K562 (cell line): Measurements from ENCODE around the gene SLC39A13. TPM values are rescaled to one million over a fixed set of nuclear protein-coding genes. Genes with fewer than 3 reads are reported as not detected.

Source experiments
- ATAC-seq: fragments of 200-7000 bp; cut with Tn5 transposase; 3 replicates; pipeline ENCODE4 v1.9.1; 2020; ENCODE audit warnings: moderate library complexity
- BruUV-seq: library from RNA; stranded (reverse); fragments of 400-500 nt; replicated peaks from 2 replicates; lab custom pipeline; 2021; lab: Mats Ljungman, UMichigan
- CTCF ChIA-PET: fragments of 300-600 bp; formaldehyde crosslinking; extraction: SDS; loops from one replicate; lab custom pipeline; 2021; ENCODE audit warnings: low intra/inter-chr PET ratio; lab: Yijun Ruan, JAX
- POLR2A ChIA-PET: fragments of 300-600, 350-650 bp; sonication (Branson Sonifier 250); formaldehyde crosslinking; extraction: SDS; loops from one replicate; lab custom pipeline; 2021; ENCODE audit warnings: antibody characterized with exemption, inconsistent platforms; lab: Yijun Ruan, JAX
- DNase-seq, 4 experiments: peaks; one replicate each; pipeline versions ENCODE4 v3.0.0 to v3.0.0-alpha.2; 2011 to 2018; ENCODE audit warnings: low spot score in 3 of 4, mixed read lengths in 3 of 4; ENCODE audit errors: extremely low read depth in 1 of 4
- FAIRE-seq: peaks from 2 replicates; lab custom pipeline; 2011; peaks lifted over from hg19 to GRCh38; lab: Jason Lieb, UNC
- H2AFZ ChIP-seq: 2 replicates; pipeline ENCODE4 v1.6.0; 2011; ENCODE audit warnings: low read depth, low read length, control low read depth, inconsistent platforms
- H3K27ac ChIP-seq: fragments of 200-600 bp; 3 replicates; pipeline ENCODE4 v1.8.0; 2011; ENCODE audit warnings: low read depth, mild to moderate bottlenecking, control low read depth, inconsistent platforms, low read length, moderate library complexity, mixed read lengths; ENCODE audit errors: extremely low read depth
- H3K27me3 ChIP-seq, 2 experiments: fragments of 300-600 bp in 1 of 2; 2 replicates in 1 of 2; 3 replicates in 1 of 2; pipeline versions ENCODE4 v1.6.0 to v1.8.0; 2011; ENCODE audit warnings: inconsistent platforms in 2 of 2, low read length in 2 of 2, mild to moderate bottlenecking in 1 of 2, mixed read lengths in 1 of 2, moderate library complexity in 1 of 2; ENCODE audit not compliant: control insufficient read depth in 2 of 2, insufficient read depth in 2 of 2
- H3K36me3 ChIP-seq: fragments of 300-600 bp; 3 replicates; pipeline ENCODE4 v1.8.0; 2011; ENCODE audit warnings: mild to moderate bottlenecking, low read length, inconsistent platforms; ENCODE audit not compliant: control insufficient read depth, insufficient read depth
- H3K4me1 ChIP-seq, 2 experiments: fragments of 200-600 bp in 1 of 2; replicated peaks in 1 of 2; 2 replicates in 1 of 2; 3 replicates in 1 of 2; pipeline versions ENCODE4 v1.5.1 to v1.8.0; 2011; ENCODE audit warnings: inconsistent platforms in 2 of 2, low read length in 2 of 2, mild to moderate bottlenecking in 1 of 2, mixed read lengths in 1 of 2, moderate library complexity in 1 of 2; ENCODE audit not compliant: control insufficient read depth in 2 of 2, insufficient read depth in 2 of 2
- H3K4me2 ChIP-seq: 2 replicates; pipeline ENCODE4 v1.6.1; 2011; ENCODE audit warnings: low read length, control low read depth, inconsistent platforms, mixed read lengths; ENCODE audit not compliant: insufficient read depth
- H3K4me3 ChIP-seq: fragments of 200-600 bp; sonication (generic), shearing (Covaris generic); 2 replicates; pipeline ENCODE4 v1.5.1; 2016; ENCODE audit warnings: control low read depth, inconsistent platforms
- H3K79me2 ChIP-seq: fragments of 200-600 bp; 3 replicates; pipeline ENCODE4 v1.8.0; 2011; ENCODE audit warnings: low read length, inconsistent platforms; ENCODE audit not compliant: control insufficient read depth, insufficient read depth
- H3K9ac ChIP-seq, 2 experiments: 2 replicates each; pipeline versions ENCODE4 v1.6.0 to v1.6.1; 2011; ENCODE audit warnings: low read depth in 2 of 2, low read length in 2 of 2, control low read depth in 1 of 2, inconsistent platforms in 1 of 2, mild to moderate bottlenecking in 1 of 2, mixed read lengths in 1 of 2; ENCODE audit not compliant: insufficient read depth in 1 of 2
- H3K9me1 ChIP-seq: one replicate; pipeline ENCODE4 v1.6.0; 2011; ENCODE audit warnings: inconsistent platforms, mild to moderate bottlenecking, low read length, moderate library complexity; ENCODE audit not compliant: control insufficient read depth, insufficient read depth
- H3K9me3 ChIP-seq: replicated peaks from 2 replicates; pipeline ENCODE4 v1.5.1; 2011; ENCODE audit warnings: low read depth, low read length, inconsistent platforms; ENCODE audit not compliant: control insufficient read depth, insufficient read depth
- H4K20me1 ChIP-seq: replicated peaks from 2 replicates; pipeline ENCODE4 v1.6.1; 2011; ENCODE audit warnings: low read length, inconsistent platforms, mixed read lengths; ENCODE audit not compliant: control insufficient read depth, insufficient read depth
- CBX2 ChIP-seq: fragments of 200-600 bp; sonication (generic); IDR thresholded peaks from one replicate; pipeline ENCODE4 v1.6.1; 2012; ENCODE audit warnings: mild to moderate bottlenecking, low read length, inconsistent platforms; ENCODE audit not compliant: insufficient read depth, poor library complexity, severe bottlenecking
- CEBPG ChIP-seq, 3 experiments: fragments of 200-800 bp in 1 of 3; sonication (Bioruptor generic) in 1 of 3; sonication (generic) in 1 of 3; formaldehyde crosslinking in 1 of 3; IDR thresholded peaks in 2 of 3; conservative IDR thresholded peaks in 1 of 3; 2 replicates each; pipeline versions ENCODE4 v1.6.1 to v1.8.0; 2016 to 2022; ENCODE audit warnings: missing compliant biosample characterization in 2 of 3, missing genetic modification characterization in 2 of 3, mild to moderate bottlenecking in 1 of 3, missing genetic modification reagents in 1 of 3
- HNRNPL ChIP-seq: fragments of 200-400 bp; formaldehyde crosslinking; IDR thresholded peaks from 2 replicates; pipeline ENCODE4 v1.6.1; 2017; ENCODE audit warnings: low read depth, mild to moderate bottlenecking, low read length
- KAT8 ChIP-seq: fragments of 450-650 bp; IDR thresholded peaks from 2 replicates; pipeline ENCODE4 v1.6.1; 2016; ENCODE audit warnings: low read depth, mild to moderate bottlenecking
- PHF21A ChIP-seq: fragments of 450-650 bp; IDR thresholded peaks from 2 replicates; pipeline ENCODE4 v1.6.1; 2017; ENCODE audit warnings: low read depth, borderline replicate concordance
- RBM15 ChIP-seq: fragments of 200-400 bp; formaldehyde crosslinking; IDR thresholded peaks from 2 replicates; pipeline ENCODE4 v1.6.1; 2018; ENCODE audit warnings: mild to moderate bottlenecking, low read length, moderate library complexity; ENCODE audit not compliant: insufficient read depth
- ZBTB1 ChIP-seq: sonication (generic); formaldehyde crosslinking; IDR thresholded peaks from 2 replicates; pipeline ENCODE4 v1.8.1; 2023; ENCODE audit warnings: missing genetic modification reagents, low read depth, mild to moderate bottlenecking, borderline replicate concordance
- ZBTB7A ChIP-seq: IDR thresholded peaks from 2 replicates; pipeline ENCODE4 v1.6.1; 2011; ENCODE audit warnings: low read depth, mild to moderate bottlenecking, low read length, moderate library complexity, borderline replicate concordance; ENCODE audit not compliant: control insufficient read depth
- ZNF584 ChIP-seq: fragments of 200-800 bp; sonication (Bioruptor generic); IDR thresholded peaks from 2 replicates; pipeline ENCODE4 v1.6.1; 2016; ENCODE audit warnings: low read depth, mild to moderate bottlenecking, missing genetic modification characterization, missing compliant biosample characterization
- WGBS: fragments of 100-300 bp; shearing (Covaris generic); methylation state at CpG from one replicate; pipeline ENCODE4 v1.1.6; 2016; ENCODE audit warnings: low coverage, mixed read lengths; ENCODE audit not compliant: insufficient coverage; ENCODE audit errors: missing lambda C conversion rate; 5-methylcytosine and 5-hydroxymethylcytosine counted together
- in situ Hi-C: fragments of 300-500 bp; cut with MboI; formaldehyde crosslinking; loops from 4 replicates; pipeline ENCODE4 v1.15.0; 2018; ENCODE audit warnings: inconsistent platforms, mixed read lengths
- intact Hi-C: fragments of 100-400 bp; cut with micrococcal nuclease; formaldehyde crosslinking; loops from 2 replicates; pipeline ENCODE4 v1.14.2; 2022
- polyA plus RNA-seq, 8 experiments: library from polyadenylated mRNA; depleted of rRNA in 4 of 8; stranded (reverse) in 5 of 8; unstranded in 3 of 8; fragments of >200 nt; fragmentation: Nextera tagmentation in 2 of 8; fragmentation: Illumina TruSeq in 1 of 8; extraction: Ambion mirVana in 2 of 8; extraction: Trizol in 1 of 8; gene quantifications; 2 replicates each; pipeline versions ENCODE4 v1.2.1 to v1.2.3, GENCODE V29; 2011 to 2014; ENCODE audit warnings: inconsistent platforms in 1 of 8, missing spikeins in 1 of 8
- total RNA-seq, 7 experiments: library from RNA; depleted of rRNA in 6 of 7; stranded (reverse); fragments of >200 nt in 6 of 7; fragmentation: Illumina TruSeq in 2 of 7; extraction: Trizol in 2 of 7; gene quantifications; 2 replicates each; pipeline versions ENCODE4 v1.2.1 to v1.2.3, GENCODE V29; 2011 to 2021; ENCODE audit warnings: low replicate concordance in 1 of 7
- TF ChIP-seq, protein P1 (sequence below): fragments of 450-650 bp; conservative IDR thresholded peaks from 2 replicates; pipeline ENCODE4 v1.6.1; 2016; ENCODE audit warnings: missing genetic modification characterization, low read depth, mild to moderate bottlenecking, control low read depth, missing compliant biosample characterization
- TF ChIP-seq, protein P2 (sequence below), 2 experiments: fragments of 450-650 bp; IDR thresholded peaks; 2 replicates each; pipeline ENCODE4 v1.6.1; 2016; ENCODE audit warnings: mild to moderate bottlenecking in 2 of 2, borderline replicate concordance in 1 of 2, low read depth in 1 of 2, moderate library complexity in 1 of 2

The SLC39A13 gene
- total and polyA plus RNA-seq, 9 of the 15 experiments (the other 6 are each of a cell fraction or from before 2014, with no cell fraction given) = 0.17 to 15.9 (median 3.2) TPM

DNA sequence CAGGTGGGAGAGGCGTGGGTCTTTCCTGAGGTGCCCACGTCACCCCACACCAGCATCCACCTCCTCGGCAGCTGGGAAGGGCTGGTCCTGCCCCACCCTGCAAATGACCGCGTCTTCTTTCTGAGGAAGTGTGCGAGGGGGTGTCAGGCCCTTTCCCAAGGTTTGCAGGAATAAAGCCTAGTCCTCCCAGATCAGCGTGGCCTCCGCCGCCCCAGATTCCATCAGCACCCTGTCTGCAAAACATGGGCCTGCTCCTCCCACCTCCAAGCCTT, 14.4 kb upstream of the SLC39A13 start:
- H3K27ac ChIP-seq = peak overlapping the region; percentile 87
- no TSS peak for BruUV-seq
- no peaks in the 10 kb centered on the region for H3K79me2 ChIP-seq
- peak overlapping the region; percentile 19; the same call in 1 of the 2 replicates for H3K4me2 ChIP-seq
- H3K4me1 ChIP-seq = peaks cover 37 to 71% of the 10 kb centered on the region in 2 experiments
- no peak overlapping the region for H3K4me3 ChIP-seq
- CTCF ChIA-PET = no interaction called here
- 57% methylated on average over 6 of the region's 9 CpGs for WGBS
- no peaks in the 10 kb centered on the region for H3K36me3 ChIP-seq
- H2AFZ ChIP-seq = peak overlapping the region; percentile 86
- H4K20me1 ChIP-seq = no peaks in the 10 kb centered on the region
- POLR2A ChIA-PET = interaction anchor here (0.6 to 1.7 kb wide), 3 partner anchors 9 to 31 kb away, joined by 3 to 6 read pairs (median 5); no protein-coding TSS in a partner anchor
- intact Hi-C loops = no loop called here
- DNase-seq (no peak), ATAC-seq (peak; percentile 2; the same call in 1 of the 3 replicates), FAIRE-seq (no peak)
- in situ Hi-C loops = no loop called here
- no peaks in the 10 kb centered on the region for H3K9me1 ChIP-seq
- peak overlapping the region; percentile 64 to 86 for H3K9ac ChIP-seq
- no peaks in the 10 kb centered on the region for H3K27me3 ChIP-seq
- no peaks in the 10 kb centered on the region for H3K9me3 ChIP-seq
- no peak for TF ChIP-seq ZBTB7A
- TF ChIP-seq CEBPG (CRISPR knock-in tag; IDR thresholded peaks at IDR 0.05) = 0 out of 2 replicates have a peak, but pooled peaks have one; percentile 11
- TF ChIP-seq CEBPG (tag; conservative IDR thresholded peaks at IDR 0.05 in 1 of 2, IDR thresholded peaks at IDR 0.05 in 1 of 2) = no peak
- TF ChIP-seq, protein P1, sequence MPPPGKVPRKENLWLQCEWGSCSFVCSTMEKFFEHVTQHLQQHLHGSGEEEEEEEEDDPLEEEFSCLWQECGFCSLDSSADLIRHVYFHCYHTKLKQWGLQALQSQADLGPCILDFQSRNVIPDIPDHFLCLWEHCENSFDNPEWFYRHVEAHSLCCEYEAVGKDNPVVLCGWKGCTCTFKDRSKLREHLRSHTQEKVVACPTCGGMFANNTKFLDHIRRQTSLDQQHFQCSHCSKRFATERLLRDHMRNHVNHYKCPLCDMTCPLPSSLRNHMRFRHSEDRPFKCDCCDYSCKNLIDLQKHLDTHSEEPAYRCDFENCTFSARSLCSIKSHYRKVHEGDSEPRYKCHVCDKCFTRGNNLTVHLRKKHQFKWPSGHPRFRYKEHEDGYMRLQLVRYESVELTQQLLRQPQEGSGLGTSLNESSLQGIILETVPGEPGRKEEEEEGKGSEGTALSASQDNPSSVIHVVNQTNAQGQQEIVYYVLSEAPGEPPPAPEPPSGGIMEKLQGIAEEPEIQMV (tag) = no peak
- no peak for TF ChIP-seq ZBTB1
- TF ChIP-seq ZNF584 (CRISPR knock-in tag) = 0 out of 2 replicates have a peak, but pooled peaks have one; percentile 2
- TF ChIP-seq HNRNPL = no peak
- no peak for TF ChIP-seq PHF21A
- TF ChIP-seq KAT8 = no peak
- TF ChIP-seq, protein P2, sequence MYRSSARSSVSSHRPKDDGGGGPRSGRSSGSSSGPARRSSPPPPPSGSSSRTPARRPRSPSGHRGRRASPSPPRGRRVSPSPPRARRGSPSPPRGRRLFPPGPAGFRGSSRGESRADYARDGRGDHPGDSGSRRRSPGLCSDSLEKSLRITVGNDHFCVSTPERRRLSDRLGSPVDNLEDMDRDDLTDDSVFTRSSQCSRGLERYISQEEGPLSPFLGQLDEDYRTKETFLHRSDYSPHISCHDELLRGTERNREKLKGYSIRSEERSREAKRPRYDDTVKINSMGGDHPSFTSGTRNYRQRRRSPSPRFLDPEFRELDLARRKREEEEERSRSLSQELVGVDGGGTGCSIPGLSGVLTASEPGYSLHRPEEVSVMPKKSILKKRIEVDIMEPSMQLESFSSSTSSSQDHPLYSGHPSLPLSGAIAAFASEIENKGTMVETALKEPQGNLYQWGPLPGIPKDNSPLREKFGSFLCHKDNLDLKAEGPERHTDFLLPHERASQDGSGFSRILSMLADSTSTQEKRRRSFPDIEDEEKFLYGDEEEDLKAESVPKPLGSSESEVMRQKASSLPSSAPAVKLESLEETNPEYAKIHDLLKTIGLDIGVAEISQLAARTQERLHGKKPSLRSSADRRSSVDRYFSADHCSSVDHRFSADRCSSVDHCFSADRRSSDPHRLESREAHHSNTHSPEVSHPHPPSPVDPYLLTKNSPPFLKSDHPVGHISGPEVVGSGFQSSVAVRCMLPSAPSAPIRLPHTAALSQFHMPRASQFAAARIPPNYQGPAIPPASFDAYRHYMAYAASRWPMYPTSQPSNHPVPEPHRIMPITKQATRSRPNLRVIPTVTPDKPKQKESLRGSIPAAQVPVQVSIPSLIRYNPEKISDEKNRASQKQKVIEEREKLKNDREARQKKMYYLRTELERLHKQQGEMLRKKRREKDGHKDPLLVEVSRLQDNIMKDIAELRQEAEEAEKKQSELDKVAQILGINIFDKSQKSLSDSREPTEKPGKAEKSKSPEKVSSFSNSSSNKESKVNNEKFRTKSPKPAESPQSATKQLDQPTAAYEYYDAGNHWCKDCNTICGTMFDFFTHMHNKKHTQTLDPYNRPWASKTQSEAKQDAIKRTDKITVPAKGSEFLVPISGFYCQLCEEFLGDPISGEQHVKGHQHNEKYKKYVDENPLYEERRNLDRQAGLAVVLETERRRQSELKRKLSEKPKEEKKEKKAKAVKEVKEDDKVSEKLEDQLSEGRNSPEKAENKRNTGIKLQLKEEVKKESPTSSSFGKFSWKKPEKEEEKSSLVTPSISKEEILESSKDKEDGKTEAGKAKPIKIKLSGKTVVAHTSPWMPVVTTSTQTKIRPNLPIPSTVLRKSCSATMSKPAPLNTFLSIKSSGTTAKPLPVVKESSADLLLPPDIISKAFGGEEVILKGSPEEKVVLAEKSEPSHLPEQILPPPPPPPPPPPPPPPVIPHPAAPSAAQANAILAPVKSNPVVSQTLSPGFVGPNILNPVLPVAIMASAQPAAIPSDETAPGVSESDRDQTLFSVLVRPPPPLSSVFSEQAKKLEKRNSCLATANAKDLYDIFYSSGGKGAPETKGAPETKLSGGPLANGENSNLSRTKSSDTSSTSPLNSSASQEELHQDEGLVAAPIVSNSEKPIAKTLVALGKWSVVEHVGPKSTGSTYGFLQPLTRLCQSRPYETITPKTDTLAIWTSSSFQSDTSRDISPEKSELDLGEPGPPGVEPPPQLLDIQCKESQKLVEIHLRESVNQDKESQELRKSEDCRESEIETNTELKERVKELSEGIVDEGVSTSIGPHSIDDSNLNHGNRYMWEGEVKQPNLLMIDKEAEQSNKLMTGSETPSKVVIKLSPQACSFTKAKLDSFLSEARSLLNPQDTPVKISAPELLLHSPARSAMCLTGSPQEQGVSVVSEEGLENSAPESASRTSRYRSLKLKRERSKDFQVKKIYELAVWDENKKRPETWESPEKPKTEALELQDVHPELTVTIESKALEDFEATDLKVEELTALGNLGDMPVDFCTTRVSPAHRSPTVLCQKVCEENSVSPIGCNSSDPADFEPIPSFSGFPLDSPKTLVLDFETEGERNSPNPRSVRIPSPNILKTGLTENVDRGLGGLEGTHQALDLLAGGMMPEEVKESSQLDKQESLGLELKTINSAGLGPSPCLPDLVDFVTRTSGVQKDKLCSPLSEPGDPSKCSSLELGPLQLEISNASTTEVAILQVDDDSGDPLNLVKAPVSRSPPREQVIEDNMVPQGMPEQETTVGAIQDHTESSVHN (IDR thresholded peaks at IDR 0.05; ENCODE audit: borderline replicate concordance in 1 of 2, low read depth in 1 of 2) = no peak
- no peak for TF ChIP-seq RBM15
- no peak for TF ChIP-seq CBX2
